GM19240 (cell line): ENCODE data around the gene PKP2.
"Not testable (repeated sequence)": the region's sequence is repeated elsewhere in the genome, so short reads cannot be mapped to it uniquely, and the experiment has no call there.

ENCODE experiments used
- DNase-seq: peaks from one replicate; pipeline ENCODE4 v3.0.0; 2011; ENCODE audit warnings: low spot score; ENCODE audit not compliant: insufficient read length

PKP2 gene

GRCh38 chr12:32864731-32865130 is 31.8 kb downstream of the PKP2 start:
- DNase-seq = no peak

- no peak for DNase-seq
These were observed 33.4 kb downstream of the PKP2 start for GRCh38 chr12:32863128-32863527.

GRCh38 chr12:32861658-32862057 is 34.9 kb downstream of the PKP2 start:
- not testable (repeated sequence) for DNase-seq

- no peak for DNase-seq
These were observed 36.4 kb downstream of the PKP2 start for GRCh38 chr12:32860192-32860591.

GRCh38 chr12:32859389-32859788 is 37.2 kb downstream of the PKP2 start:
- DNase-seq = no peak

- no peak for DNase-seq
These were observed 41.9 kb downstream of the PKP2 start for GRCh38 chr12:32854716-32855115.

- no peak for DNase-seq
These were observed 42.5 kb downstream of the PKP2 start for GRCh38 chr12:32854097-32854496.

GRCh38 chr12:32847287-32847686 is 49.3 kb downstream of the PKP2 start:
- no peak for DNase-seq

GRCh38 chr12:32846053-32846452 is 50.5 kb downstream of the PKP2 start:
- no peak for DNase-seq

- no peak for DNase-seq
These were observed 53.0 kb downstream of the PKP2 start for GRCh38 chr12:32843528-32844095.

- DNase-seq = no peak
These were observed 55.5 kb downstream of the PKP2 start for GRCh38 chr12:32841061-32841460.

- DNase-seq = no peak
These were observed 56.7 kb downstream of the PKP2 start for GRCh38 chr12:32839828-32840227.

GRCh38 chr12:32837974-32838373 is 58.6 kb downstream of the PKP2 start:
- no peak for DNase-seq

GRCh38 chr12:32836710-32837109 is 59.9 kb downstream of the PKP2 start:
- no peak for DNase-seq

- no peak for DNase-seq
These were observed 62.5 kb downstream of the PKP2 start for GRCh38 chr12:32834122-32834521.

- DNase-seq = no peak
These were observed 68.0 kb downstream of the PKP2 start for GRCh38 chr12:32828552-32828951.

- no peak for DNase-seq
These were observed 68.5 kb downstream of the PKP2 start for GRCh38 chr12:32828120-32828519.

- no peak for DNase-seq
These were observed 69.7 kb downstream of the PKP2 start for GRCh38 chr12:32826807-32827412.

- DNase-seq = no peak
These were observed 72.0 kb downstream of the PKP2 start for GRCh38 chr12:32824596-32824995.

- no peak for DNase-seq
These were observed 74.2 kb downstream of the PKP2 start for GRCh38 chr12:32822344-32822743.

- no peak for DNase-seq
These were observed 74.9 kb downstream of the PKP2 start for GRCh38 chr12:32821710-32822109.

- DNase-seq = no peak
These were observed 75.3 kb downstream of the PKP2 start for GRCh38 chr12:32821293-32821692.

- DNase-seq = no peak
These were observed 76.1 kb downstream of the PKP2 start for GRCh38 chr12:32820376-32820931.
